ENCODE measurements around the gene SCAF4. TPM values are rescaled to one million over a fixed set of nuclear protein-coding genes. Genes with fewer than 3 reads are reported as not detected.

SCAF4 gene
- total and polyA plus RNA-seq, 2 of the 8 experiments (the other 6 are each of a cell fraction or from before 2014, with no cell fraction given) = 28.9 to 55.1 TPM

- no peak overlapping the region for H3K27ac ChIP-seq (ENCODE audit: low read depth, low read length)
- H3K56ac ChIP-seq (replicated peaks; ENCODE audit: insufficient read length, low read depth, low read length) = no peak overlapping the region
- no peak overlapping the region for H3K9ac ChIP-seq (replicated peaks in 1 of 4; ENCODE audit: extremely low read depth in 1 of 4, low read depth in 3 of 4, low read length in 3 of 4)
- no peak overlapping the region for H2AFZ ChIP-seq (ENCODE audit: low read length)
- no peak overlapping the region for H2BK120ac ChIP-seq (replicated peaks; ENCODE audit: low read depth, low read length)
- no peaks in the 10 kb centered on the region; the same call in 1 of the 2 replicates for H3K79me1 ChIP-seq (ENCODE audit: low read depth, low read length)
- no peak overlapping the region for H4K5ac ChIP-seq (ENCODE audit: insufficient read length, low read depth, low read length)
- H3K4me3 ChIP-seq (ENCODE audit: extremely low read depth in 1 of 4, insufficient read depth in 2 of 4, low read depth in 3 of 4, low read length in 4 of 4) = no peak overlapping the region
- H3K4ac ChIP-seq (replicated peaks; ENCODE audit: insufficient read length, low read depth, low read length) = no peak overlapping the region
- DNase-seq (ENCODE audit: low read depth in 1 of 2, low spot score in 2 of 2) = no peak
- no peak overlapping the region for H4K8ac ChIP-seq (ENCODE audit: extremely low read depth, insufficient read depth, low read length)
- no peak overlapping the region for H2BK15ac ChIP-seq (ENCODE audit: low read length)
- ChIA-PET POLR2A (ENCODE audit: partially characterized antibody) (interaction anchor here (0.6 to 1.6 kb wide), 3 partner anchors 10 to 25 kb away, joined by 3 to 5 read pairs (median 3); no protein-coding TSS in a partner anchor), CTCF (ENCODE audit: partially characterized antibody) (no interaction called here)
- no peak overlapping the region for H2BK5ac ChIP-seq (ENCODE audit: low read depth, low read length)
- no peak for FAIRE-seq
- H4K91ac ChIP-seq (replicated peaks; ENCODE audit: insufficient read length, low read length) = no peak overlapping the region
- no peak overlapping the region for H2AK5ac ChIP-seq (ENCODE audit: low read depth, low read length)
- no peak overlapping the region for H3K14ac ChIP-seq (ENCODE audit: insufficient read length)
- no peak overlapping the region for H3K23ac ChIP-seq (ENCODE audit: insufficient read length)
- H3K27me3 ChIP-seq (replicated peaks in 1 of 4; ENCODE audit: control insufficient read depth in 3 of 4, extremely low read depth in 1 of 4, insufficient read depth in 3 of 4, low read length in 3 of 4) = no peaks in the 10 kb centered on the region
- H4K20me1 ChIP-seq (replicated peaks in 1 of 2; ENCODE audit: control insufficient read depth in 1 of 2, insufficient read depth in 2 of 2, low read length in 2 of 2) = peaks cover 34 to 49% of the 10 kb centered on the region in 2 experiments
- H3K4me1 ChIP-seq (replicated peaks in 1 of 4; ENCODE audit: control insufficient read depth in 3 of 4, insufficient read depth in 4 of 4, low read length in 3 of 4) = peaks cover 1 to 14% (median 4%) of the 10 kb centered on the region in 4 experiments; a peak in 4 of 7 replicates
- WGBS, 2 experiments (ENCODE audit: extremely low coverage in 1 of 2, insufficient coverage in 1 of 2, insufficient read length in 1 of 2, insufficient replicate concordance in 2 of 2, low coverage in 1 of 2, low lambda C conversion rate in 2 of 2, missing lambda C conversion rate in 1 of 2) = 86% methylated on average over 7 of the region's 7 CpGs; no CpG with 5 or more reads in 1 of the 2 experiments
- H3K23me2 ChIP-seq (ENCODE audit: low read depth, low read length) = peaks cover 5% of the 10 kb centered on the region
- no peak overlapping the region for H3K18ac ChIP-seq (ENCODE audit: extremely low read depth, low read length)
- no peaks in the 10 kb centered on the region for H3K9me3 ChIP-seq (ENCODE audit: insufficient read depth in 2 of 2, low read depth in 1 of 2, low read length in 1 of 2)
- peaks cover 56 to 94% of the 10 kb centered on the region in 2 experiments for H3K79me2 ChIP-seq (ENCODE audit: control insufficient read depth in 1 of 2, insufficient read depth in 2 of 2, low read length in 2 of 2)
- no peak overlapping the region for H2BK20ac ChIP-seq (ENCODE audit: low read length)
- peaks cover 0 to 4% (median 0%) of the 10 kb centered on the region in 4 experiments; a peak in 2 of 8 replicates for H3K36me3 ChIP-seq (ENCODE audit: control insufficient read depth in 2 of 4, insufficient read depth in 4 of 4, low read length in 3 of 4)
- H3K4me2 ChIP-seq (ENCODE audit: insufficient read depth in 1 of 2, low read depth in 2 of 2, low read length in 2 of 2) = no peak overlapping the region
- H2BK12ac ChIP-seq (ENCODE audit: low read depth, low read length) = no peak overlapping the region
- TF ChIP-seq TEAD4 (IDR thresholded peaks at IDR 0.05; ENCODE audit: low read depth, low read length) (no peak), SUZ12 (IDR thresholded peaks at IDR 0.05; ENCODE audit: low read length) (no peak), MAX (IDR thresholded peaks at IDR 0.05) (no peak), USF2 (IDR thresholded peaks at IDR 0.05; ENCODE audit: low read length) (no peak), E2F6 (IDR thresholded peaks at IDR 0.05) (no peak), POU5F1 (IDR thresholded peaks at IDR 0.05; ENCODE audit: low read depth, low read length) (no peak), RNF2 (IDR thresholded peaks at IDR 0.05; ENCODE audit: borderline replicate concordance, low read depth, low read length, missing control alignments, poor library complexity, severe bottlenecking) (no peak), NANOG (IDR thresholded peaks at IDR 0.05; ENCODE audit: insufficient read depth, low read depth, low read length, poor library complexity, severe bottlenecking) (no peak), CTBP2 (IDR thresholded peaks at IDR 0.05; ENCODE audit: borderline replicate concordance, insufficient read depth, insufficient read length, low read length) (no peak), TAF7 (optimal IDR thresholded peaks at IDR 0.05; ENCODE audit: borderline replicate concordance, low read depth, low read length) (no peak), SP1 (IDR thresholded peaks at IDR 0.05; ENCODE audit: low read depth, low read length) (no peak)
Observed at GRCh38 chr21:31727181-31727580, 4.7 kb downstream of the SCAF4 start.
